HG03457 (cell line): ENCODE results near the gene NCOA3.
"Not testable (repeated sequence)": the region's sequence is repeated elsewhere in the genome, so short reads cannot be mapped to it uniquely, and the experiment has no call there.

ENCODE experiments used
- ATAC-seq: cut with Tn5 transposase; IDR thresholded peaks from one replicate; pipeline ENCODE4 v1.9.1; 2021; ENCODE audit warnings: moderate number of reproducible peaks; ENCODE audit not compliant: unreplicated experiment

The NCOA3 gene

DNA sequence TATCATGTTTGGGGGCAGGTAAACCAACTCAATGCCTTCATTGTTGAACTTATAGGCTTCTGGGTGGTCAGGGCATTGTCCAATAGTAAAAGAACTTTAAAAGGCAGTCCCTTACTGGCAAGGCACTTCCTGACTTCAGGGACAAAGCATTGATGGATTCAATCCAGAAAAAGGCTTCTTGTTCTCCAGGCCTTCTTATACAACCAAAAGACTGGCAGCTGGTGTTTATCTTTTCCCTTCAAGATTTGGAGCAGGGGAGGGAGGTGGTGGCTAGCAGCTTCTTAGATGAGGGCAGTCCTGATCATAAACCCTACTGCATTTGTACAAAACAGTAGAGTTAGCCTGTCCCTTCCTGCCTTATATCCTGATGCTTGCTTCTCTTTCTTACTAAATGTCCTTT lies 57.5 kb downstream of the NCOA3 start:
- ATAC-seq = no peak

DNA sequence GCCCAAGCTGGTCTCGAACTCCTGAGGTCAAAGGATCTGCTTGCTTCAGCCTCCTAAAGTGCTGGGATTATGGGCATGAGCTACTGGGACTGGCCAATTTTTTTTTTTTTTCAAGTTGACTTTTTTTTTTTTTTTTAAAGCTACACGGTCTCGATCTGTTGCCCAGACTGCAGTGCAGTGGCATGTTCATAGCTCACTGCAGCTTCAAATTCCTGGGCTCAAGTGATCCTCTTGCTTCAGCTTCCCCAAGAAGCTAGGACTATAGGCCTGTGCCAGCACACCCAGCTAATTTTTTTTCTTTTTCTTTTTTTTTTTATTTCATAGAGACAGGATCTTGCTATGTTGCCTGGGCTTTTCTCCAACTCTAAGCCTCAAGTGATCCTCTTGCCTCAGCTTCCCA lies 59.5 kb downstream of the NCOA3 start:
- ATAC-seq = no peak

GRCh38 chr20:47561603-47562583 lies 60.2 kb downstream of the NCOA3 start:
- no peak for ATAC-seq

DNA sequence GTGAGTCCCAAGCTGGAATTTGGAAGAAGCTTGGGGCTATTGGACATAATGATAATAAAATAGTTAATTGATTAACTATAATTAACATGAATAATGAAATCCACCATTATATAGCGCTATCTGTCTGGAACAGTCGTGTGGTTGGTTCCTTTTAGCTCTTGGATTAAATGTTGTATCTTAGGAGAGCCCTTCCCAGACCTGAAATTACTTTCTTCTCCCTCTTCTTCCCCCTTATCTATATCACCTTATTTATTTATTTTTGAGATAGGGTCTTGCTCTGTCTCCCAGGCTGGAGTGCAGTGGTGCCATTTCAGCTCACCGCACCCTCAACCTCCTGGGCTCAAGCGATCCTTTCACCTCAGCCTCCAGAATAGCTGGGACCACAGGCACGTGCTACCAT lies 64.6 kb downstream of the NCOA3 start:
- no peak for ATAC-seq

DNA sequence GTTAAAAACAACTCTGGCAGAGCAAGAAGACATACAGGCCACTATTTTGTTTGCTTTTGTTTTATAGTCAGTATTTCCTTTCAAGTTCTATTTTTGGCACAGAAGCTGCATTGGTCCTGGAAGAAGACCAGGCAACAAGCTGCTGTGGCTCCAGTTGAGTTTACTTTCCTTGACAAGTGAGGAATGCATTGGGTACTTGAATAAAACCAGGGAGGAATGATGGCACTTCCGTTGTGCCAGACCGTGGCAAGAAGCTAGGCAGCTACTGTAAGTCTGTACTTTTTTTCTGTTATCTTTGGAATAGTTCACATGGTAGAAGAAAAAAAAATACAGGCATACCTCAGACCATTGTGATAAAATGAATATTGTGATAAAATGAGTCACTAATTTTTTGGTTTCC lies 66.3 kb downstream of the NCOA3 start:
- ATAC-seq = no peak

GRCh38 chr20:47568837-47569410 lies 67.2 kb downstream of the NCOA3 start:
- no peak for ATAC-seq

- ATAC-seq = no peak
Measured at GRCh38 chr20:47571426-47571825, 69.7 kb downstream of the NCOA3 start.

DNA sequence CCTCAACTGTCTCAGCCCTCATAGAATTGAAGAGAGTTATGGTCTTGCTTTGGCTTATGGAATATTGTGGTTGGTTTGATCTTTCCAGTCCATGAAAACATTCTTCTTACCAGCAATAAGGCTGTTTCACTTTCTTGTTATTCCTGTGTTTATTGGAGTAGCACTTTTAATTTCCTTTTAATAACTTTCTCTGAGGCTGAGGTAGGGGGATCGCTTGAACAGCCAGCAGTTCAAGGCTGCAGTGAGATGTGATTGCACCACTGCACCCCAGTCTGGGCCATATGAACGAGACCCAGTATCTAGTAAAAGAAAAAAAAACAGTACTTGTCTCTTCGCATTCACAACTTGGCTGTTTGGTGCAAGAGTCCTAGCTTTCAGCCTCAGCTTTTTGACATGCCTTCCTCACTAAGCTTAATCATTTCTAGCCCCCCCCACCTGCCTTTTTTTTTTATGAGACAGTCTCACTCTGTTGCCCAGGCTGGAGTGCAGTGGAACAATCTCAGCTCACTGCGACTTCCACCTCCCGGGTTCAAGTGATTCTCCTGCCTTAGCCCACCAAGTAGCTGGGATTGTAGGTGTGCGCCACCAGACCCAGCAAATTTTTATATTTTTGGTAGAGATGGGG lies 70.5 kb downstream of the NCOA3 start:
- no peak for ATAC-seq

DNA sequence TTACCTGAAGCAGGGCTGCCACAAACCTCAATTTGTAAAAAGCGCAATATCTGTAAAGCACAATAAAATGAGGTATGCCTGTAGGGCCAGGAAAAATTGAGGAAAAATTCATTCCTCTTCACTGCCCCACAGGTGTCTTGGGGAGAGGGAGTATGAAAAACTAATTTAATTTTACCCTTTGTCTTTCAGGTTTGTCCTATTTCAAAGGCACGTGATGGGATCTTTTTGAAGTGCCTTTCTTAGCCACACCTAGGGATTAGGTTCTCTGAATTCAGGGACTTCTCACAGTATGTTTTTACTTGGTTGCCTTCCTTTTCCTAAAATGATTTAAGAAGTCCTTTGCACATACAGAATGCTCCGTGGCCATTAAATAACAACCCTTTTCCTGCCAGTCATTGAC lies 71.9 kb downstream of the NCOA3 start:
- no peak for ATAC-seq

- ATAC-seq = no peak
Measured at GRCh38 chr20:47574616-47575364, 73.1 kb downstream of the NCOA3 start.

DNA sequence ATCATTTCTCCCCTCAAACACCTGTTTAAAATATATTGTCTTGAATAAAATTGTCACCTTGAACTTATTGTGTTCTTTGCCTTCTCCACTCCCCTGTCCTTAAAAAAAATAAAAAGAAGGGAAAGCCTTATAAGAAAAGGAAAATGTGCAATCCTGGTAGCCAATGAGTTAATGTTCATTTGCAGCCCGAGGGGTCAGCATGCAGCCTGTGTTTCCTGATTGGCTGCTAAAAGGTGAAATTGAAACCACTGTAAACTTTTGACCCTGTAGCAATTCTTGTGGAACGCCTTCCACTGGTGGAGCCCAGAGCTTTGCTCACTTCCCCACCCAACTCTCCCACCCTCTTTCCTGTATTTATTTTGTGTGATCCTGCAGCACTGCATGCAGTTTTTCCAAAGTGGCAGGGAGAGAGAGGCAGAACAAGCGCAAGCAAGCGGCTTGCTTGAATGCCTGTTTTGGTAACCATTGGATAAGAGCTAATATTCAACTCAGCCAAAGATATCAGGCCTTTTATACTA lies 74.9 kb downstream of the NCOA3 start:
- ATAC-seq = no peak

DNA sequence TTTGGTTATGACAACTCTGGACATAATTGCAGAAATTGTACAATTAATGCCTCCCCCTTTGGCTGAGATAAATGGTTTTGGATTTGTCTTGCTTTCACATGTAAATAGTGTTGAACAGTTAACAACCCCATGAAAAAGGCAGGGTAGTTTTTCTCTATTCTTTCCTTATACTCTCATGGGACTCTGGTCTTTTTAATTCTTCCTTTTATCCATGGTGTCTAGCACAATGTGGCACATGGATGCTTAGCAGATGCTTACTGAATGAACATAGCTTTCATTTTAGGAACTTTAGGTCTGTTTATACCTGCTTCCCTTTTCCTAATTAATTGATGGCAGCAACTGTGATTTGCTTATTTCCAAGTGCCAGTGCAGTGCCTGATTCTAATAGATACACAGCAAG lies 75.6 kb downstream of the NCOA3 start:
- no peak for ATAC-seq

DNA sequence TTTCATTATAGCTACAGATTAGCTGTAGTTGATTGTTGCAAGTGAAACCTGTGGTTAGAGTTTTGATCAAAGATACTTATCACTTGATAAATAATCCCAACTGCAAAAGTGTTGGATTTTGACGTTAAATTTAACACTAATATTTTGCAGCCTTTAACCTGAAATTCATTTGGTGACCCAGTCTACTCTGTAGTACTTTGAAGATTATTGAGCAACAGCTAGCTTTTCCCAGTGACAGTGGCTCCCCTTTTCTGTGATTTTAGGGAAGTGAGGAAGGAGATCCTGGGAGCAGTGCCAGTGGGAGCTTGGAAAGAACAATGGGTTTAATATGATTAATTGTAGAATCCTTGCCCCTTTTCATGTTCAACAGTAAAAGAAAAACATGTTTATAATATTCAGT lies 76.9 kb downstream of the NCOA3 start:
- no peak for ATAC-seq

- not testable (repeated sequence) for ATAC-seq
Measured at GRCh38 chr20:47580686-47581085, 79.0 kb downstream of the NCOA3 start.

- ATAC-seq = no peak
Measured at GRCh38 chr20:47581090-47581489, 79.4 kb downstream of the NCOA3 start.

- no peak for ATAC-seq
Measured at GRCh38 chr20:47583551-47583950, 81.9 kb downstream of the NCOA3 start.

- ATAC-seq = no peak
Measured at GRCh38 chr20:47585087-47585747, 83.5 kb downstream of the NCOA3 start.

- no peak for ATAC-seq
Measured at GRCh38 chr20:47586649-47587294, 85.1 kb downstream of the NCOA3 start.

DNA sequence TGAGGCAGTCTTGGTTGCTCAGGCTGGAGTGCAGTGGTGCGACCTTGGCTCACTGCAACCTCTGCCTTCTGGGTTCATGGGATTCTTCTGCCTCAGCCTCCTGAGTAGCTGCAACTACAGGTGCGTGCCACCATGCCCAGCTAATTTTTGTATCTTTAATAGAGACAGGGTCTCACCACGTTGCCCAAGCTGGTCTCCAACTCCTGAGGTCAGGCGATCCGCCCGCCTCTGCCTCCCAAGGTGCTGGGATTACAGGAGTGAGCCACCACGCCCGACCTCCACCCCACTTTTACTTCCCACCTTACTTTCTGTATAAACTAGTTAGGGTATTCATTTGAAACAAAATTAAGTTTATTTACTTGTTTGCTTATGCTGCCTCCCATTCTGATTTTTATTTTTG lies 86.5 kb downstream of the NCOA3 start:
- ATAC-seq = no peak

DNA sequence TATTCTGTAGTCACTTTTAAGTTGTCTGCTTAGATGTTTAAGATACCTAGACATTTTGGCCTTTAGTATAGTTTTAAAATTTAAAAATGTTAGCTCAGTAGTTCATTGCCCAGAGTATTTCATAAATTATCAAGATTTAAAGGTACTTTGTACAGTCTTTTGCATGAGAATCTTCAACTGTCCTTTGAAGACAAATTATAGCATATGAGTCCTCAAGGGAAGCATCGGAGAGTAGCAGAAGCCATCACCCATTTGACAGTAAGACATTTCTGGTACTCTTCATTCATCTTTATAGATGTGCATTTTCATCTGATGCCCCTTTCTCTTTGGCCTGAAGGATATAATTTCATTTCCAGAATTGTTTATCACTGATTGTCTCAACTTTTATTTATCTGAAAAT lies 89.5 kb downstream of the NCOA3 start:
- ATAC-seq = no peak
